NCI-H2029 treated with DMSO at 0.1 percent for 48 hours (cell line): ENCODE results near the gene HEPACAM2.

Experiments
- DNase-seq: peaks from one replicate; lab custom pipeline; 2025; lab: John Stamatoyannopoulos, UW

HEPACAM2 gene

GRCh38 chr7:93202594-93203250, 23.5 kb downstream of the HEPACAM2 start:
- no peak for DNase-seq

GRCh38 chr7:93198472-93198871, 27.8 kb downstream of the HEPACAM2 start:
- no peak for DNase-seq

GRCh38 chr7:93196336-93196735, 29.9 kb downstream of the HEPACAM2 start:
- no peak for DNase-seq

- DNase-seq = no peak
These were observed 31.9 kb downstream of the HEPACAM2 start for GRCh38 chr7:93194386-93194785.

GRCh38 chr7:93188870-93189634, 37.2 kb downstream of the HEPACAM2 start:
- DNase-seq = no peak

GRCh38 chr7:93185303-93186027, 40.8 kb downstream of the HEPACAM2 start:
- DNase-seq = no peak

- no peak for DNase-seq
These were observed 47.1 kb downstream of the HEPACAM2 start for GRCh38 chr7:93179173-93179572.

- peak; percentile 37 for DNase-seq
These were observed 48.1 kb downstream of the HEPACAM2 start for GRCh38 chr7:93178213-93178612.

GRCh38 chr7:93176992-93177580, 49.2 kb downstream of the HEPACAM2 start:
- DNase-seq = no peak

GRCh38 chr7:93175219-93175618, 51.0 kb downstream of the HEPACAM2 start:
- DNase-seq = no peak

- no peak for DNase-seq
These were observed 53.6 kb downstream of the HEPACAM2 start for GRCh38 chr7:93172683-93173082.

GRCh38 chr7:93171606-93172226, 54.6 kb downstream of the HEPACAM2 start:
- no peak for DNase-seq

- DNase-seq = no peak
These were observed 60.8 kb downstream of the HEPACAM2 start for GRCh38 chr7:93165447-93165846.

GRCh38 chr7:93164766-93165165, 61.5 kb downstream of the HEPACAM2 start:
- no peak for DNase-seq

GRCh38 chr7:93161181-93161762, 65.0 kb downstream of the HEPACAM2 start:
- DNase-seq = no peak

- DNase-seq = no peak
These were observed 65.9 kb downstream of the HEPACAM2 start for GRCh38 chr7:93160410-93160809.

- DNase-seq = no peak
These were observed 66.8 kb downstream of the HEPACAM2 start for GRCh38 chr7:93159490-93159889.

- no peak for DNase-seq
These were observed 69.4 kb downstream of the HEPACAM2 start for GRCh38 chr7:93156884-93157283.

GRCh38 chr7:93150200-93150835, 76.0 kb downstream of the HEPACAM2 start:
- no peak for DNase-seq

- DNase-seq = no peak
These were observed 77.5 kb downstream of the HEPACAM2 start for GRCh38 chr7:93148727-93149126.

- DNase-seq = no peak
These were observed 78.1 kb downstream of the HEPACAM2 start, which contains the start of gene SAMD9L for GRCh38 chr7:93148144-93148543. SAMD9L (minus strand) TSS chr7:93148385; CDS start chr7:93135971, 12,414 bp downstream.
